Measurements from ENCODE around the gene SNX24.
A peak's percentile ranks its signal among the peaks of the same experiment; 100 is the strongest.

SNX24 gene

DNA sequence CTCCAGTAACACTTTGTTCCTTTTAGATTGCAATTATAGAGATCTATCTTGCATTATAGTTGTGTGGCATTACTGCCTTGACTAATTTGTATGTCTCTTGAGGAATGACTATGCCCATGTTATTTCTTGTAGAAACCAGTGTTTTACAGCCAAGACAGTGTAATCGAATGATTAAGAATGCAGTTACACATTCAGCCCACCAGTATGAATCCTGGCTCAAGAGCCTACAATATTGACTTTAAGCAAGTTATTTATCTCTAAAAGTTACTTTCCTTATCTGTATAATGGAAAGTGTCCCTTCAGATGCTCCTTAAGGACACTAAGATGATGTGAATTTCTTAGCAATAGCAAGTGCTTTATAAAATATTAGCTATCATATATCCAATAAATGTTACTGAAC is 9.7 kb upstream of the SNX24 start:
- H3K4me3 ChIP-seq (ENCODE audit: low read depth, low read length) = no peak overlapping the region
- DNase-seq (ENCODE audit: low read depth) = no peak
- TF ChIP-seq, protein P1, sequence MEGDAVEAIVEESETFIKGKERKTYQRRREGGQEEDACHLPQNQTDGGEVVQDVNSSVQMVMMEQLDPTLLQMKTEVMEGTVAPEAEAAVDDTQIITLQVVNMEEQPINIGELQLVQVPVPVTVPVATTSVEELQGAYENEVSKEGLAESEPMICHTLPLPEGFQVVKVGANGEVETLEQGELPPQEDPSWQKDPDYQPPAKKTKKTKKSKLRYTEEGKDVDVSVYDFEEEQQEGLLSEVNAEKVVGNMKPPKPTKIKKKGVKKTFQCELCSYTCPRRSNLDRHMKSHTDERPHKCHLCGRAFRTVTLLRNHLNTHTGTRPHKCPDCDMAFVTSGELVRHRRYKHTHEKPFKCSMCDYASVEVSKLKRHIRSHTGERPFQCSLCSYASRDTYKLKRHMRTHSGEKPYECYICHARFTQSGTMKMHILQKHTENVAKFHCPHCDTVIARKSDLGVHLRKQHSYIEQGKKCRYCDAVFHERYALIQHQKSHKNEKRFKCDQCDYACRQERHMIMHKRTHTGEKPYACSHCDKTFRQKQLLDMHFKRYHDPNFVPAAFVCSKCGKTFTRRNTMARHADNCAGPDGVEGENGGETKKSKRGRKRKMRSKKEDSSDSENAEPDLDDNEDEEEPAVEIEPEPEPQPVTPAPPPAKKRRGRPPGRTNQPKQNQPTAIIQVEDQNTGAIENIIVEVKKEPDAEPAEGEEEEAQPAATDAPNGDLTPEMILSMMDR (conservative IDR thresholded peaks at IDR 0.05; ENCODE audit: low read depth, low read length) = no peak

GRCh38 chr5:122836947-122837346 is 8.5 kb upstream of the SNX24 start:
- TF ChIP-seq, protein P1 (conservative IDR thresholded peaks at IDR 0.05; ENCODE audit: low read depth, low read length) = no peak
- no peak overlapping the region for H3K4me3 ChIP-seq (ENCODE audit: low read depth, low read length)
- DNase-seq (ENCODE audit: low read depth) = no peak

GRCh38 chr5:122839731-122840130 is 5.7 kb upstream of the SNX24 start:
- H3K4me3 ChIP-seq (ENCODE audit: low read depth, low read length) = no peak overlapping the region
- TF ChIP-seq, protein P1 (conservative IDR thresholded peaks at IDR 0.05; ENCODE audit: low read depth, low read length) = no peak
- DNase-seq (ENCODE audit: low read depth) = no peak

- TF ChIP-seq, protein P1 (conservative IDR thresholded peaks at IDR 0.05; ENCODE audit: low read depth, low read length) = no peak
- DNase-seq (ENCODE audit: low read depth) = no peak
- H3K4me3 ChIP-seq (ENCODE audit: low read depth, low read length) = no peak overlapping the region
Measured at GRCh38 chr5:122842016-122842580, 3.3 kb upstream of the SNX24 start.

DNA sequence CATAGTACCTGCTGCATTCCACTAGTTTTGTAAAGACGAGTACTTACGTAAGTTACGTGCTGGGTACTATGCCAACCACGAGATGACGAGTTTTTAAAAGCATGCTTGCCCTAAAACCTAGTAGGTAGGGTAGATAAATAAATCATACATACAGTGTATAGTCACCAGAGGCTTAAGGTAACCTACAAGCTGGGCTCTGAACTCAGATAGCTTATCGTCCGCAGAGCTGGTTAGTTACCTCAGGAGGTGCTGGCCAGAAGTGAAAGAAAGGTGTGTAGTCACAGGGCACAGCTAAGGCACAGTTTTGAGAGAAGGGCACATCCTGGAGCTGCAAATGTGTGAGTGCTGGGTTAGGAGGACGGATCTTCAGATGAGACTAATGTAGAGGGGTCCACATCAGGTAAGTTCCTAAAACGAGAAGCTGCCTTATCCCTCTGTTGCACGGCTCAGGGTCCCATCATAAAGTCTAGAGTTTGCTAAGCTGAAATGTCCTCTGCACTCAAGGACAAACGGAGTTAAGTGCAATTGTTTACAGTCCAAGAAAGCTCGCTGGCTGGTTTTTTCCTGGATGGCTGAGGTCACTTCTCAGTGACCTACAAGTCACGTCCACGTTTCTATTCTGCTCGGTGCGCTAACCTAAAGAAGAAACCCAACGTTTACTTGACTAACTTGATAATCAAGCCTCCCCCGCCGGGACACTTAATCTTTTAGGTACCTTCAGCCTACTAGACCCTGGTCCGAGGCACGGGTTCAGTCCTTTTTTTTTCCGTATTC is 1.1 kb upstream of the SNX24 start:
- peak; percentile 34 for DNase-seq (ENCODE audit: low read depth)
- TF ChIP-seq, protein P1 (conservative IDR thresholded peaks at IDR 0.05; ENCODE audit: low read depth, low read length) = no peak
- H3K4me3 ChIP-seq (ENCODE audit: low read depth, low read length) = peak overlapping the region; percentile 77

DNA sequence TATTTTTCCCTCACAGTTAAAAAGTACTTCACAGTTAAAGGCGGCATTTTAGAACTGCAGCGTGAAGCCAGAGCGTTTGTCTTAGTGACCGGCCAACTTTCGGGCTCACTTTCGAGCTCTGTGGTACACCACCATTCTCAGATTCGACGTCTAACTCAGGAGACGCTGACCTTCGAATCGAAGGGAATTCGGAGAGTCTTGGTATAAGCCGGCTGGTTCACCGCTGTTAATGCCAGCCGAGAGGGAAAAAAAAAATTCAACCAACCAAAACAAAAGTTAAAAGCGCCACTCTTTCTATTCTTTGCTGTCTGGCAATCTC is 544 bp upstream of the SNX24 start:
- H3K4me3 ChIP-seq (ENCODE audit: low read depth, low read length) = peak overlapping the region; percentile 77
- no peak for DNase-seq (ENCODE audit: low read depth)

More for the DNA sequence above, 544 bp upstream of the SNX24 start:
- TF ChIP-seq, protein P1 (conservative IDR thresholded peaks at IDR 0.05; ENCODE audit: low read depth, low read length) = no peak

All from choroid plexus epithelial cell (primary cell).